ENCODE measurements around the gene EHBP1. TPM values are rescaled to one million over a fixed set of nuclear protein-coding genes. Genes with fewer than 3 reads are reported as not detected.

EHBP1 gene
- total RNA-seq, 2 experiments from 2014 or later, result 22.2 to 24.7 TPM

DNA sequence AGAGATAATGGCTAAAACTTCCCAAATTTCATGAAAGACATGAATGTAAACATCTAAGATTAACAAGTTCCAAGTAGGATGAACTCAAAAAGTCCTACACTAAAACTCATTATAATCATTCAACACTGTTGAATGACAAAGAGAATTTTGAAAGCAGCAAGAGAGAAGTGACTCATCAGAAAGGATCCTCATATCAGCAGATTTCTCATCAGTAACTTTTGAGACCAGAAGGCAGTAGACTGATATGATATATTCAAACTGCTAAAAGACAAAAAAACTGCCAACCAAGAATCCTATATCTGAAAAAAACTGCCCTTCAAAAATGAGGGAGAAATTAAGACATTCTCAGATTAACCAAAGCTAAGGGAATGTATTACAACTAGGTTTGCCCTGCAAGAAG lies 214.6 kb downstream of the EHBP1 start:
- Mint-ChIP-seq H3K27me3 (no peaks in the 10 kb centered on the region), H3K27ac (no peak overlapping the region), H3K4me3 (no peak overlapping the region), H3K9me3 (peaks cover 23% of the 10 kb centered on the region), H3K4me1 (no peaks in the 10 kb centered on the region), H3K36me3 (ENCODE audit: low read depth) (peaks cover 2% of the 10 kb centered on the region)
- DNase-seq, result no peak
- CTCF ChIA-PET, result no interaction called here
- POLR2A ChIA-PET, result no interaction called here

DNA sequence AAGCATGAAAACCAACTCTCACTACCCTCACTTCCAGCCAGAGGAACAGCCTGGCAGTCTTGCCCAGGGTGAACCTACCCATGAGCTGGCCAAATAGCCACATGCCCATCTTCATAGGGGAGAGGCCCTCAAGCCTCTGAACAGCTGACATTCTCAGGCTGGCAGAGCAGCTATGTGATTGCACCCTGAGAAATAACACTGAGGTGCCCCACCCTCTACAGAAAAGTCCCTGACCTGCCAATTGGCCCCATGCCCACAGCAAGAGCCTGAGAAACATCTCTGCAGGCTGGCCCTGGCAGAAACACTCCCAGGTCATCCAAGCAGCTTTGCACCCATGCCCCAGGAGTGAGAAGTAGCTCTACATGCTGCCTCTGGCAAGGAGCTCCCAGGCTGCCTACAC lies 217.7 kb downstream of the EHBP1 start:
- Mint-ChIP-seq H3K4me3 (no peak overlapping the region), H3K36me3 (ENCODE audit: low read depth) (peaks cover 2% of the 10 kb centered on the region), H3K4me1 (no peaks in the 10 kb centered on the region), H3K27me3 (no peaks in the 10 kb centered on the region), H3K9me3 (peaks cover 23% of the 10 kb centered on the region), H3K27ac (no peak overlapping the region)
- DNase-seq, result no peak
- ChIA-PET CTCF (interaction anchor here (0.5 kb wide), 1 partner anchor 120 kb away, joined by 6 read pairs; no protein-coding TSS in a partner anchor), POLR2A (no interaction called here)

DNA sequence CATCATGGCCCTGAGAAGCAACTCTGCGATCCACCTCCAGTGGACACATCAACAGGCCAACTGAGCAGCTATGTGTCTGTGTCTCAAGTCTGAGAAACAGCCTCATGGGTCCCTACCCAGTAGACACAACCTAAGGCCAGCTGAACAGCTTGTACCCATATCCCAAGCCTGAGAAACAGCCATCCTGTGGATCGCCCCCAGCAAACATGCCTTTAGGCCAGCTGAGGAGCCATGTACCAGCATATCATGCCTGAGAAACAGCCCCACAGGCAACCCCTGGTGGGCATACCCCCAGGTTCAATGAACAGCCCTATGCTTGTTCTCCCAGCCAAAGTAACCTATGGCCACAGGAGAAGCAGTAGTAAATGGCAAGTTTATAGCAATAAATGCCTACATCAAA lies 218.4 kb downstream of the EHBP1 start:
- H3K9me3 Mint-ChIP-seq, result peaks cover 23% of the 10 kb centered on the region
- no peaks in the 10 kb centered on the region for H3K27me3 Mint-ChIP-seq
- POLR2A ChIA-PET, result no interaction called here
- no peak overlapping the region for H3K4me3 Mint-ChIP-seq
- peaks cover 2% of the 10 kb centered on the region for H3K36me3 Mint-ChIP-seq (ENCODE audit: low read depth)
- H3K27ac Mint-ChIP-seq, result no peak overlapping the region
- CTCF ChIA-PET, result interaction anchor here (0.5 kb wide), 1 partner anchor 121 kb away, joined by 6 read pairs; no protein-coding TSS in a partner anchor
- no peak for DNase-seq
- no peaks in the 10 kb centered on the region for H3K4me1 Mint-ChIP-seq

DNA sequence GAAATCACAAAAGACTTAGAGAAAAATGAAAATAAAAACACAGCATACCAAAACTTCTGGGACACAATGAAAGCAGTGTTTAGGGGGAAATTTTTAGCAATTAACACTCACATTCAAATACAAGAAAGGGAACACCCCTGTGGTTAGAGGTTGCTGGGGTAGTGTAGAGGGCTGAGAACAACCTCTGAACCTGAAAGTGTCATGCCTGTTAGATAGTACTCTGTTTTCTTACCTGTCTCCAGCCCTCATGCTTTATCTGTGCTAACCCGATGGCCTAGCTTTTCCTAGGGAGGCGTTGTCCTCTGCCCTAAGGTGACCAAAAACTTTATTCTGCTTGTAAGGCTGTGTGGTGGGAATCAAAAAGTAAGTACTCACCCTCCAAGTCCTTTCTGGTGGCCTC lies 222.5 kb downstream of the EHBP1 start:
- Mint-ChIP-seq H3K9me3 (peaks cover 11% of the 10 kb centered on the region), H3K4me3 (no peak overlapping the region), H3K4me1 (no peaks in the 10 kb centered on the region), H3K36me3 (ENCODE audit: low read depth) (peaks cover 1% of the 10 kb centered on the region), H3K27ac (no peak overlapping the region), H3K27me3 (no peaks in the 10 kb centered on the region)
- CTCF ChIA-PET, result no interaction called here
- POLR2A ChIA-PET, result no interaction called here
- DNase-seq, result no peak

DNA sequence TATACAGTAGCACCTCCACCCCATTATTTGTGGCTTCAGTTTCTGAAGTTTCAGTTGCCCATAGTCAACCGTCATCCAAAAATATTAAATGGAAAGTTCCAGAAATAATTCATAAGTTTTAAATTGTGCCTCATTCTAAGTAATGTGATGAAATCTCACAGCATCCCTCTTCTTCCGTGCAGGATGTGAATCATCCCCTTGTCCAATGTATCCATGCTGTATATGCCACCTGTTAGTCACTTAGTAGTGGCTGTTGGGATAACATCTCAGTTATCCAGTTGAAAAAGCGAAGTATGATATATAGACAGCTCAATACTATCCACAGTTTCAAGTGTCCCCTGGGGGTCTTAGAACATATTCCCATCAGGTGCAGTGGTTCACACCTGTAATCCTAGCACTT lies 226.0 kb downstream of the EHBP1 start:
- POLR2A ChIA-PET, result no interaction called here
- no peak for DNase-seq
- no peak overlapping the region for H3K27ac Mint-ChIP-seq
- no peaks in the 10 kb centered on the region for H3K36me3 Mint-ChIP-seq (ENCODE audit: low read depth)
- no peaks in the 10 kb centered on the region for H3K9me3 Mint-ChIP-seq
- no peaks in the 10 kb centered on the region for H3K4me1 Mint-ChIP-seq
- CTCF ChIA-PET, result no interaction called here
- H3K27me3 Mint-ChIP-seq, result no peaks in the 10 kb centered on the region
- H3K4me3 Mint-ChIP-seq, result no peak overlapping the region

DNA sequence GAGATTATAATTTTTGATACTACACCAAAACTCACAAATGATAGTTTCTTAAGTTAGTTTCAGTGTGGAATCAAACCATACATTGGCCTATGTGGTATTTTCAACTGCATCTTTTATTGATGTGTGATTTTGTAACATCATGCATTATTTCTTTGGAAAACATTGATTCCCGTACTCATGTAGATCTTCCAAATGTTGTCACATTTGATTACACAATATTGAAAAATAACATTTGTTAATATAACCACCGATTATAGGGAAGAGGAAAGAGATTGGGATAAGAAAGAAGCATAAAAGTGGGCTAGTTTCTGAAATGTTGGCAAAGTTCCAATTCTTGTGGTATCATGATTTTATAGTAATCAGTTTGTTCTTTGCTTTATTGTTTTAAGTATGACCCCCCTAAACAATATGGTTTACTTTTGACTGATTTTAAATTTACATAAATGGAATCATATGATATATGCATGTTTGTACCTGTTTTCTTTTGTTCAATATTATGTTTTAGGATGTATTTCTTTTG lies 227.9 kb downstream of the EHBP1 start:
- H3K27me3 Mint-ChIP-seq, result no peaks in the 10 kb centered on the region
- H3K4me3 Mint-ChIP-seq, result no peak overlapping the region
- DNase-seq, result no peak
- H3K36me3 Mint-ChIP-seq (ENCODE audit: low read depth), result no peaks in the 10 kb centered on the region
- H3K27ac Mint-ChIP-seq, result no peak overlapping the region
- no peaks in the 10 kb centered on the region for H3K4me1 Mint-ChIP-seq
- ChIA-PET POLR2A (no interaction called here), CTCF (no interaction called here)
- H3K9me3 Mint-ChIP-seq, result no peaks in the 10 kb centered on the region

DNA sequence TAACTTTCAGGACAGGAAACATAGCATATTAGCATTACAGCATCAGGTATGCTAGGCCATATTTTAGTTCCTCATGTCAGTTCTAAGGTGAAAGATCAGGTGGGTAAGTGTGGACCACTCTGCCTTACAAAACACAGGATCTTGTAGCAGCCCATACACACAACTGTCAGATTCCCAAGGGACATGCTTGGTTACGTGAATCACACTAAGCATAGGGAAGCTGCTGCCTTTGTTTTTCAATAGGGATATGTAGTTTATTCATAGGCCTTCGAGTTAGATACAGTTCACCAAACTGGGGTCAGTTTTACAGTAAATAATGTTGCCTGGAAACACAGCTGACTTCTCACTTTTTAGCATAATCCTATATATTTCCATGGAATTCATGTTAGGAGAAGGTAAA lies 229.0 kb downstream of the EHBP1 start:
- Mint-ChIP-seq H3K9me3 (no peaks in the 10 kb centered on the region), H3K27ac (no peak overlapping the region), H3K36me3 (ENCODE audit: low read depth) (no peaks in the 10 kb centered on the region), H3K4me3 (no peak overlapping the region), H3K4me1 (no peaks in the 10 kb centered on the region), H3K27me3 (no peaks in the 10 kb centered on the region)
- no peak for DNase-seq
- CTCF ChIA-PET, result no interaction called here
- POLR2A ChIA-PET, result no interaction called here

DNA sequence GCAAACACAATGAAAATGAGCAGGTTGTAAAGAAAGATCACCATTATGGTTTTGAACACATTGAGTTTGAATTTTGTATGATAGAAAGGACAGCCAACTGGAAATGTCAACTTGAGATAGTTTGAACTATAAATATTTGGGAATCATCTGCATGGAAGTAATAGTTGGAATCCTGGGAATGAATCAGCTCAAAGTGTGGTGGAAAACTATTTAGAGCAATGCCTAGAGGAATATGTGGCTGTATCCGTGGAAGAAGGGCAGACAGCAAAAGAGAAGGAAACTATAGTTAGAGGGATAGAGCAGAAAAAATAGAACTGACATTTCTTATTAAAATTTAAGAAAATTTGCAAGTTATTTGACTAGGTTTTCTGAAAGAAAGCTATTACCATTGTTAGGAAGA lies 232.6 kb downstream of the EHBP1 start:
- Mint-ChIP-seq H3K27ac (no peak overlapping the region), H3K9me3 (no peaks in the 10 kb centered on the region), H3K36me3 (ENCODE audit: low read depth) (no peaks in the 10 kb centered on the region), H3K4me1 (no peaks in the 10 kb centered on the region), H3K27me3 (no peaks in the 10 kb centered on the region), H3K4me3 (no peak overlapping the region)
- no peak for DNase-seq
- CTCF ChIA-PET, result interaction anchor here (0.7 kb wide), 1 partner anchor 123 kb away, joined by 3 read pairs; no protein-coding TSS in a partner anchor
- POLR2A ChIA-PET, result no interaction called here

DNA sequence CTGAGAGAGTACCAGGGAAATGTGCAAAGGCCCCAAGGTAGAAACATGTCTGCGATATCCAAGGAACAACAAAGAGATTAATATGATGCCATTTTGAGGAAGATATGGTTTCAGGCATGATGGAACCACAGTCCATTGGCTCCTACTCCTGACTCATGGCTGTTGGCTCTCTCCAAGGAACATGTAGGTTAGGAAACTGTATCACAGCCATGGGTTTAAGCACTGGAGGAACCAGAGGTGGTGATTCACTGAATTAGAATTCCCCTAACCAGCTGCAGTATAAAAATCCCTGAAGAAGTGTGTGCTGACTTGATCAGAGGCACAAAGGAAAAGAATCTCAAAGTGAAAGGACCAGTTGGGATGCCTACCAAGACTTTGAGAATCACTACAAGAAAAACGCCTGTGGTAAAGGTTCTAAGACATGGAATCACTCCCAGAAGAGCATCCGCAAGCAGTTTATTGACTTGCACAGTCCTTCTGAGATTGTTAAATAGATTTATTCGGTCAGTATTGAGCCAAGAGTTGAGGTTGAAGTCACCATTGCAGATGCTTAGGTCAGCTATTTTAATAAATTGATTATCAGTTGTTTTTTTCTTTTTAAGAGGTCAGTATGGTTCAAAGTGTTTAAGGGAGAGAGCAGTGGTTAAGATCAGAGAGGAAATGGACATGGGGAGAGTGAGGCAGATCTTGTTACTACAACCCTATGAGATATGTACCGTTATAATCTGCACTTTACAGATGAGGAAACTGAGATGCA lies 234.4 kb downstream of the EHBP1 start:
- H3K27ac Mint-ChIP-seq, result no peak overlapping the region
- DNase-seq, result no peak
- no peaks in the 10 kb centered on the region for H3K4me1 Mint-ChIP-seq
- H3K36me3 Mint-ChIP-seq (ENCODE audit: low read depth), result no peaks in the 10 kb centered on the region
- H3K4me3 Mint-ChIP-seq, result no peak overlapping the region
- H3K9me3 Mint-ChIP-seq, result no peaks in the 10 kb centered on the region
- H3K27me3 Mint-ChIP-seq, result no peaks in the 10 kb centered on the region
- CTCF ChIA-PET, result no interaction called here
- POLR2A ChIA-PET, result no interaction called here

DNA sequence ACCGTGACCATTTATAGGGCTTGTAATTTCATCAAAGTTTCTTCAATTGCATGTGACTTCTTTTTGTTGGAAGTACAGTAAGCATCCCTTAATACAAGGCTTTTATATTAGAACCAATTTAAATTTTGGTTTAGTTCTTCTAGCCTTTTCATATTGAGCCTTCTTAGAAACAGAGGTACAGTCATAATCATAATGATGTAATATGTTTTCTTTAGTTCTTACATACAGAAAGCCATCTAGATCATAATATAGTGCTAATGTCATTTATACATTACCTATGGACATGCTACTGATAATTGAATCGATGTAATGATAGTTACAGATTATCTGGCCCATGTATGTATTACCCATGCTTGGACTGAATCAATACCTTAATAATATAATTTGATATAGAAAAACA lies 235.2 kb downstream of the EHBP1 start:
- no peaks in the 10 kb centered on the region for H3K9me3 Mint-ChIP-seq
- H3K4me1 Mint-ChIP-seq, result no peaks in the 10 kb centered on the region
- H3K27me3 Mint-ChIP-seq, result no peaks in the 10 kb centered on the region
- H3K27ac Mint-ChIP-seq, result no peak overlapping the region
- CTCF ChIA-PET, result no interaction called here
- no peak for DNase-seq
- POLR2A ChIA-PET, result no interaction called here
- H3K4me3 Mint-ChIP-seq, result no peak overlapping the region
- no peaks in the 10 kb centered on the region for H3K36me3 Mint-ChIP-seq (ENCODE audit: low read depth)

DNA sequence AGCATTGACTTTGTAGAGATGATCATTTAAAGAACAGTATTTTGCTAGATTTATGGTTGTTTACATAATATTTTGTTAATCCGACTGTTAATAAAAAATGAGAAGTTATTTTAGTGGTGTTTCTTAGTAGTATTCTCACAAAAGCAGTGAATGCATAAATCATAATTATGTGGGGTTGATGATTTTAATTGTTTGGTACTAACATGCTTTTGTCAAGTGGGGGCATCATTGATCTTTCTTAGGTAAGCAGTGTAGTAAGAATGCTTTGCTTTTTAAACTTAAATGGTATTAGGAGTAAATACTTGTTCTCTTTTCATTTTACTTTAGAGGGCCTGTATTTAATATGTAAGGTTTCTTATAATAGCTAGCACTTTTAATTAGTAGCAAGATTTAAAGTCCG lies 235.9 kb downstream of the EHBP1 start:
- ChIA-PET CTCF (interaction anchor here (0.6 to 1.0 kb wide), 2 partner anchors 19 to 207 kb away, joined by 3 to 4 read pairs; no protein-coding TSS in a partner anchor), POLR2A (no interaction called here)
- H3K27me3 Mint-ChIP-seq, result no peaks in the 10 kb centered on the region
- H3K9me3 Mint-ChIP-seq, result no peaks in the 10 kb centered on the region
- no peaks in the 10 kb centered on the region for H3K36me3 Mint-ChIP-seq (ENCODE audit: low read depth)
- H3K27ac Mint-ChIP-seq, result no peak overlapping the region
- H3K4me3 Mint-ChIP-seq, result no peak overlapping the region
- no peaks in the 10 kb centered on the region for H3K4me1 Mint-ChIP-seq
- DNase-seq, result no peak

DNA sequence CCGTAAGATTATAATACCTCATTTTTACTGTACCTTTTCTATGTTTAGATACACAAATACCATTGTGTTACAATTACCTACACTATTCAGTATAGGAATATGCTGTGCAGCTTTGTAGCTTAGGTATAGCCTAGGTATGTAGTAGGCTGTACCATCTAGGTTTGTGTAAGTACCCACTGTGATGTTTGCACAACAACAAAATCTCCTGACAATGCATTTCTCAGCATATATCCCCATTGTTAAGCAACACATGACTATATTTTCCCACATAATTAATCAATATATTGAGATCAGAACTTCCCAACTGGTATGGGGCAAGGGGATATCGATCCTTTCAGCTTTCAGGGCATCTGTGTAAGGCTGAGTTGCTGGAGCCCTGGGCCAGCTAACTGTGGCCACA lies 238.8 kb downstream of the EHBP1 start:
- Mint-ChIP-seq H3K4me1 (no peaks in the 10 kb centered on the region), H3K36me3 (ENCODE audit: low read depth) (no peaks in the 10 kb centered on the region), H3K27me3 (no peaks in the 10 kb centered on the region), H3K4me3 (no peak overlapping the region), H3K9me3 (no peaks in the 10 kb centered on the region), H3K27ac (no peak overlapping the region)
- POLR2A ChIA-PET, result no interaction called here
- no peak for DNase-seq
- CTCF ChIA-PET, result no interaction called here

DNA sequence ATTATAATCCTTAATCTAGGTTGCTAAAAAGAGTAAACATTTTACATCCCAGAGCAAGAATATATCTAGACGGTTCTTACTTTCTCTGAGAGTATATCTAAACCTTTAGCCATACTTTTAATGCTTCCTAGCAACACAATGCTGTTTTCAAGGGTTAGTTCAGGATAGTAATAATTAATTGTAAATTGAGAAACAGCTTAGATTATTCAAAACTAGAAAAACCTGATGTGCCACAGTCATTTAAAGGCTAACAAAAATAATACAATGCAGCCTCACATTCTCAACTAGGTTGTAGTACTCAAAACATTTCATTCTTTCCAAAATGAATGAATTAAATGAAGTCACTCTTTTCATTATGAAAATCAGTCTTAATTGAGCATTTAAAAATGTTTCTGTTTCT lies 241.9 kb downstream of the EHBP1 start:
- no peaks in the 10 kb centered on the region for H3K9me3 Mint-ChIP-seq
- ChIA-PET CTCF (no interaction called here), POLR2A (no interaction called here)
- DNase-seq, result no peak
- no peak overlapping the region for H3K4me3 Mint-ChIP-seq
- no peak overlapping the region for H3K27ac Mint-ChIP-seq
- no peaks in the 10 kb centered on the region for H3K36me3 Mint-ChIP-seq (ENCODE audit: low read depth)
- H3K4me1 Mint-ChIP-seq, result no peaks in the 10 kb centered on the region
- no peaks in the 10 kb centered on the region for H3K27me3 Mint-ChIP-seq

DNA sequence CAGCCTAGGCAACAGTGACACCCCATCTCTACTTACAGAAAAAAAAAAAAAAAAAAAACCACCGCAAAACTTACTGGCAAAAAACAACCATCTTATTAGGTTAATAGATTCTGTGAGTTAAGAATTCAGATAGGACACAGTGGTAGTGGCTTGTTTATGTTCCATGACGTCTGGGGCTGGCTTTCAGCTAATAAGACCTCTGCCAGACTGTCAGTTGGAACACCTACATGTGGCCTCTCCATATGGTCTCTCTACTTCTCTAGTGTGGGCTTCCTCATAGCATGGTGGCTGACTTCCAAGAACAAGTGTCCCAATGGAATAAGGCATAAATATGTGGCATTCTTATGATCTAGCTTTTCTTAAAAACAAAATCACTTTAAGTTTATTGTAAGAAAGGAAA lies 251.1 kb downstream of the EHBP1 start:
- no peak overlapping the region for H3K27ac Mint-ChIP-seq
- no peaks in the 10 kb centered on the region for H3K4me1 Mint-ChIP-seq
- no peaks in the 10 kb centered on the region for H3K36me3 Mint-ChIP-seq (ENCODE audit: low read depth)
- ChIA-PET POLR2A (no interaction called here), CTCF (no interaction called here)
- DNase-seq, result no peak
- no peak overlapping the region for H3K4me3 Mint-ChIP-seq
- H3K9me3 Mint-ChIP-seq, result no peaks in the 10 kb centered on the region
- no peaks in the 10 kb centered on the region for H3K27me3 Mint-ChIP-seq

Data from activated CD4-positive, alpha-beta T cell treated with anti-CD3 and anti-CD28 coated beads, Interleukin-2, amount 10 ng/mL, durations not matched to agents 7 days and 5 days (primary cell).